H9 (cell line): ENCODE results near the gene SENP2. TPM values are rescaled to one million over a fixed set of nuclear protein-coding genes. Genes with fewer than 3 reads are reported as not detected.

ENCODE experiments used
- DNase-seq: peaks from one replicate; pipeline ENCODE4 v3.0.0-alpha.2; 2017
- H2AFZ ChIP-seq: one replicate; pipeline ENCODE4 v1.6.1; 2013; ENCODE audit warnings: mild to moderate bottlenecking, low read length, control low read depth, moderate library complexity
- H2AK5ac ChIP-seq: 2 replicates; pipeline ENCODE4 v1.6.1; 2013; ENCODE audit warnings: low read length, control low read depth, mixed read lengths; ENCODE audit not compliant: insufficient read length
- H2BK120ac ChIP-seq: one replicate; pipeline ENCODE4 v1.6.1; 2013; ENCODE audit warnings: low read depth, mild to moderate bottlenecking, low read length, control low read depth, inconsistent platforms; ENCODE audit not compliant: poor library complexity, severe bottlenecking
- H2BK12ac ChIP-seq: 2 replicates; pipeline ENCODE4 v1.6.1; 2013; ENCODE audit warnings: low read length, control low read depth, mixed read lengths, low read depth; ENCODE audit not compliant: insufficient read length
- H2BK15ac ChIP-seq: 2 replicates; pipeline ENCODE4 v1.6.1; 2013; ENCODE audit warnings: low read depth, low read length, control low read depth
- H2BK20ac ChIP-seq: one replicate; pipeline ENCODE4 v1.6.1; 2013; ENCODE audit warnings: low read depth, mild to moderate bottlenecking, low read length, control low read depth, inconsistent platforms; ENCODE audit not compliant: poor library complexity, severe bottlenecking
- H2BK5ac ChIP-seq: 2 replicates; pipeline ENCODE4 v1.6.1; 2013; ENCODE audit warnings: low read length, control low read depth, mixed read lengths; ENCODE audit not compliant: insufficient read length
- H3K14ac ChIP-seq: 2 replicates; pipeline ENCODE4 v1.6.1; 2013; ENCODE audit warnings: low read length, control low read depth; ENCODE audit not compliant: insufficient read depth
- H3K18ac ChIP-seq: 2 replicates; pipeline ENCODE4 v1.6.1; 2013; ENCODE audit warnings: low read depth, mild to moderate bottlenecking, mixed read lengths, low read length, control low read depth; ENCODE audit not compliant: insufficient read length
- H3K23ac ChIP-seq: 2 replicates; pipeline ENCODE4 v1.6.1; 2013; ENCODE audit warnings: low read length, control low read depth, mixed read lengths, low read depth; ENCODE audit not compliant: insufficient read length
- H3K23me2 ChIP-seq: 2 replicates; pipeline ENCODE4 v1.6.1; 2013; ENCODE audit warnings: low read depth, mild to moderate bottlenecking, mixed read lengths, low read length, control low read depth; ENCODE audit not compliant: insufficient read length, poor library complexity, severe bottlenecking
- H3K27ac ChIP-seq: 2 replicates; pipeline ENCODE4 v1.5.1; 2013; ENCODE audit warnings: low read length, control low read depth, mixed read lengths, low read depth; ENCODE audit not compliant: insufficient read length
- H3K27me3 ChIP-seq: 2 replicates; pipeline ENCODE4 v1.6.1; 2013; ENCODE audit warnings: low read length, control low read depth, inconsistent platforms; ENCODE audit not compliant: insufficient read depth
- H3K4ac ChIP-seq: 2 replicates; pipeline ENCODE4 v1.6.1; 2013; ENCODE audit warnings: low read depth, mild to moderate bottlenecking, control low read depth, inconsistent platforms, low read length, moderate library complexity
- H3K4me1 ChIP-seq: 2 replicates; pipeline ENCODE4 v1.6.1; 2013; ENCODE audit warnings: low read length, control low read depth, inconsistent platforms; ENCODE audit not compliant: insufficient read depth
- H3K4me2 ChIP-seq: 2 replicates; pipeline ENCODE4 v1.6.1; 2013; ENCODE audit warnings: low read length, control low read depth, mixed read lengths; ENCODE audit not compliant: insufficient read length, insufficient read depth
- H3K56ac ChIP-seq: 2 replicates; pipeline ENCODE4 v1.6.1; 2013; ENCODE audit warnings: low read depth, mild to moderate bottlenecking, mixed read lengths, low read length, control low read depth; ENCODE audit not compliant: insufficient read length
- H3K79me1 ChIP-seq: 2 replicates; pipeline ENCODE4 v1.6.1; 2013; ENCODE audit warnings: low read depth, mild to moderate bottlenecking, moderate library complexity, low read length, control low read depth, inconsistent platforms; ENCODE audit not compliant: insufficient read depth, poor library complexity, severe bottlenecking
- H3K79me2 ChIP-seq: 2 replicates; pipeline ENCODE4 v1.6.1; 2013; ENCODE audit warnings: low read length, control low read depth, inconsistent platforms; ENCODE audit not compliant: insufficient read depth
- H3K9ac ChIP-seq: 2 replicates; pipeline ENCODE4 v1.6.1; 2013; ENCODE audit warnings: low read length, control low read depth, mixed read lengths; ENCODE audit not compliant: insufficient read length; ENCODE audit errors: extremely low read depth
- H3K9me3 ChIP-seq: one replicate; pipeline ENCODE4 v1.6.1; 2013; ENCODE audit warnings: low read depth, low read length, inconsistent platforms; ENCODE audit not compliant: control insufficient read depth
- H3T11ph ChIP-seq: one replicate; pipeline ENCODE4 v1.6.1; 2013; ENCODE audit warnings: mild to moderate bottlenecking, low read length, control low read depth, inconsistent platforms
- H4K20me1 ChIP-seq: one replicate; pipeline ENCODE4 v1.6.1; 2013; ENCODE audit not compliant: control insufficient read depth, insufficient read length, insufficient read depth
- H4K5ac ChIP-seq: 2 replicates; pipeline ENCODE4 v1.6.1; 2013; ENCODE audit warnings: low read depth, mild to moderate bottlenecking, mixed read lengths, low read length, control low read depth; ENCODE audit not compliant: insufficient read length
- H4K8ac ChIP-seq: replicated peaks from 2 replicates; pipeline ENCODE4 v1.6.1; 2013; ENCODE audit warnings: low read length, control low read depth, mixed read lengths, low read depth; ENCODE audit not compliant: insufficient read length
- H4K91ac ChIP-seq: 2 replicates; pipeline ENCODE4 v1.6.1; 2013; ENCODE audit warnings: low read depth, mild to moderate bottlenecking, moderate library complexity, mixed read lengths, low read length, control low read depth; ENCODE audit not compliant: insufficient read length
- H3K27ac Mint-ChIP-seq, 3 experiments: 2 replicates in 2 of 3; 3 replicates in 1 of 3; pipeline ENCODE4 v1.8.0; 2020 to 2021; ENCODE audit warnings: mixed read lengths in 3 of 3, mild to moderate bottlenecking in 1 of 3, moderate library complexity in 1 of 3
- H3K27me3 Mint-ChIP-seq: 2 replicates; pipeline ENCODE4 v1.8.0; 2021; ENCODE audit warnings: low read depth, mild to moderate bottlenecking, moderate library complexity, mixed read lengths
- H3K36me3 Mint-ChIP-seq, 3 experiments: 2 replicates in 2 of 3; 3 replicates in 1 of 3; pipeline ENCODE4 v1.8.0; 2020 to 2021; ENCODE audit warnings: low read depth in 3 of 3, mixed read lengths in 3 of 3; ENCODE audit not compliant: insufficient read depth in 1 of 3
- H3K4me1 Mint-ChIP-seq, 2 experiments: 2 replicates each; pipeline ENCODE4 v1.8.0; 2020; ENCODE audit warnings: mixed read lengths in 2 of 2
- H3K4me3 Mint-ChIP-seq, 2 experiments: 2 replicates in 1 of 2; 3 replicates in 1 of 2; pipeline ENCODE4 v1.8.0; 2020 to 2021; ENCODE audit warnings: mild to moderate bottlenecking in 2 of 2, mixed read lengths in 2 of 2, moderate library complexity in 1 of 2
- H3K9me3 Mint-ChIP-seq, 2 experiments: 2 replicates in 1 of 2; 3 replicates in 1 of 2; pipeline ENCODE4 v1.8.0; 2020; ENCODE audit warnings: mild to moderate bottlenecking in 2 of 2, mixed read lengths in 2 of 2, moderate library complexity in 1 of 2
- CTCF ChIP-seq: fragments of 200-600 bp; sonication (generic); conservative IDR thresholded peaks from 3 replicates; pipeline ENCODE4 v1.8.0; 2021; ENCODE audit warnings: antibody characterized with exemption, mild to moderate bottlenecking
- WGBS: extraction: QIAGEN DNeasy Blood & Tissue Kit; methylation state at CpG from one replicate; pipeline ENCODE4 v1.1.7; 2013; ENCODE audit warnings: missing lambda C conversion rate, low lambda C conversion rate, mixed read lengths; ENCODE audit not compliant: insufficient read length; ENCODE audit errors: extremely low coverage; 5-methylcytosine and 5-hydroxymethylcytosine counted together
- total RNA-seq: library from RNA; stranded (reverse); gene quantifications from 2 replicates; pipeline ENCODE4 v1.2.1, GENCODE V29; 2021

The SENP2 gene
- total RNA-seq, 1 experiment from 2014 or later: 90.1 TPM

DNA sequence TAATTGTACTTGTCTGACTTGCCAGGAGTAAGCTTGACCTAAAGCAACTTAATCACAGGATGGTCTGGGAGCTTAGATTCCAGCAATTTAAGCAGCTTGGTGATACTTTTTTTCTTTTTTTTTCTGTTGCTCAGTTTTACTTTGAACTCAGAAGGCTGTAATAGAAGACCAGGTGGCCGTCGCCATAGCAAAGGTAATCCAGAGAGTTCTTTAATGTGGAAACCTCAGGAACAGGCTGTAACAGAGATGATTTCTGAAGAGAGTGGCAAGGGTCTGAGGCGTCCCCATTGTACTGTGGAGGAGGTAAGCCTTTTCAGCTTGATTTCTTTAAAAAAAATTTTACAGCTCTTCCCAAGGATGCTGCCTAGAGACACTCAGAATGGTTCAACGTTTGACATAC, 20.1 kb downstream of the SENP2 start:
- no peak overlapping the region for H2AFZ ChIP-seq
- no peaks in the 10 kb centered on the region for H3K79me2 ChIP-seq
- peaks cover 23 to 88% (median 75%) of the 10 kb centered on the region in 3 experiments; a peak in 6 of 7 replicates for H3K36me3 Mint-ChIP-seq
- no peak overlapping the region for H3K9ac ChIP-seq
- no peaks in the 10 kb centered on the region for H4K20me1 ChIP-seq
- WGBS: no CpG with 5 or more reads among the region's 4 CpGs
- no peak overlapping the region for H3K18ac ChIP-seq
- no peaks in the 10 kb centered on the region for H3K9me3 Mint-ChIP-seq
- H3K27me3 Mint-ChIP-seq: no peaks in the 10 kb centered on the region
- H2BK5ac ChIP-seq: no peak overlapping the region
- no peak overlapping the region for H3K23ac ChIP-seq
- H2BK12ac ChIP-seq: no peak overlapping the region
- H4K8ac ChIP-seq: no peak overlapping the region
- no peaks in the 10 kb centered on the region for H3K9me3 ChIP-seq
- no peak for TF ChIP-seq CTCF
- no peak overlapping the region for H4K5ac ChIP-seq
- H3K79me1 ChIP-seq: no peaks in the 10 kb centered on the region
- H3K27ac ChIP-seq: no peak overlapping the region
- no peak overlapping the region for H3K4me2 ChIP-seq
- no peak overlapping the region for H4K91ac ChIP-seq
- no peak overlapping the region for H3K56ac ChIP-seq
- H3K4me1 ChIP-seq: no peaks in the 10 kb centered on the region
- H3K4me3 Mint-ChIP-seq: no peak overlapping the region
- no peak overlapping the region for H3K14ac ChIP-seq
- no peak overlapping the region for H3T11ph ChIP-seq
- no peak for DNase-seq
- H2BK120ac ChIP-seq: no peak overlapping the region
- no peak overlapping the region for H2BK15ac ChIP-seq
- H3K23me2 ChIP-seq: no peaks in the 10 kb centered on the region
- H3K4me1 Mint-ChIP-seq: no peaks in the 10 kb centered on the region
- H2AK5ac ChIP-seq: no peak overlapping the region
- H3K27me3 ChIP-seq: no peaks in the 10 kb centered on the region
- no peak overlapping the region for H3K4ac ChIP-seq
- no peak overlapping the region for H2BK20ac ChIP-seq
- no peak overlapping the region; a peak in 1 of 7 replicates for H3K27ac Mint-ChIP-seq
